Neuronal stem cell (in vitro differentiated cells): Measurements from ENCODE around the gene DHX34.

Source experiments
- DNase-seq: peaks from one replicate; pipeline ENCODE4 v3.0.0-alpha.2; 2013; ENCODE audit warnings: low spot score
- H2AFZ ChIP-seq: one replicate; pipeline ENCODE4 v1.6.1; 2013; ENCODE audit warnings: mild to moderate bottlenecking, low read length, inconsistent platforms
- H2AK5ac ChIP-seq: 2 replicates; pipeline ENCODE4 v1.6.1; 2013; ENCODE audit warnings: low read depth, mild to moderate bottlenecking, inconsistent platforms, low read length, moderate library complexity, mixed read lengths
- H2BK120ac ChIP-seq: 2 replicates; pipeline ENCODE4 v1.6.1; 2013; ENCODE audit warnings: low read depth, mild to moderate bottlenecking, inconsistent platforms, low read length, moderate library complexity, mixed read lengths
- H2BK12ac ChIP-seq: one replicate; pipeline ENCODE4 v1.6.1; 2013; ENCODE audit warnings: low read length, inconsistent platforms
- H2BK15ac ChIP-seq: 2 replicates; pipeline ENCODE4 v1.6.1; 2013; ENCODE audit warnings: mild to moderate bottlenecking, low read length, inconsistent platforms, mixed read lengths
- H2BK5ac ChIP-seq: one replicate; pipeline ENCODE4 v1.6.1; 2013; ENCODE audit warnings: inconsistent platforms, mild to moderate bottlenecking, low read length, moderate library complexity
- H3K14ac ChIP-seq: one replicate; pipeline ENCODE4 v1.6.1; 2013; ENCODE audit warnings: low read length, inconsistent platforms
- H3K18ac ChIP-seq: 2 replicates; pipeline ENCODE4 v1.6.1; 2013; ENCODE audit warnings: low read length, inconsistent platforms
- H3K23ac ChIP-seq: 2 replicates; pipeline ENCODE4 v1.6.1; 2013; ENCODE audit warnings: low read depth, mild to moderate bottlenecking, mixed read lengths, low read length, inconsistent platforms; ENCODE audit not compliant: poor library complexity
- H3K27ac ChIP-seq: replicated peaks from 3 replicates; pipeline ENCODE4 v1.5.1; 2013; ENCODE audit warnings: low read length, inconsistent platforms
- H3K27me3 ChIP-seq, 3 experiments: 2 replicates each; pipeline ENCODE4 v1.6.1; 2013; ENCODE audit warnings: low read length in 3 of 3, mild to moderate bottlenecking in 2 of 3, inconsistent platforms in 1 of 3, low read depth in 1 of 3, mixed read lengths in 1 of 3, moderate library complexity in 1 of 3; ENCODE audit not compliant: control insufficient read depth in 3 of 3, insufficient read depth in 3 of 3
- H3K36me3 ChIP-seq, 2 donors: replicated peaks in 1 of 2; 2 replicates each; pipeline ENCODE4 v1.6.1; 2013; ENCODE audit warnings: low read length in 2 of 2; ENCODE audit not compliant: control insufficient read depth in 2 of 2, insufficient read depth in 2 of 2
- H3K4ac ChIP-seq: 2 replicates; pipeline ENCODE4 v1.6.1; 2013; ENCODE audit warnings: inconsistent platforms, mild to moderate bottlenecking, low read length, moderate library complexity
- H3K4me1 ChIP-seq, 2 donors: 1 replicate in 1 of 2; 2 replicates in 1 of 2; pipeline ENCODE4 v1.6.1; 2013; ENCODE audit warnings: low read length in 2 of 2, low read depth in 1 of 2; ENCODE audit not compliant: control insufficient read depth in 2 of 2, insufficient read depth in 1 of 2
- H3K4me2 ChIP-seq: one replicate; pipeline ENCODE4 v1.6.1; 2013; ENCODE audit warnings: mild to moderate bottlenecking, low read length, inconsistent platforms; ENCODE audit not compliant: insufficient read depth, poor library complexity, severe bottlenecking
- H3K4me3 ChIP-seq, 2 donors: 2 replicates each; pipeline ENCODE4 v1.5.1; 2013; ENCODE audit warnings: low read length in 2 of 2, mild to moderate bottlenecking in 2 of 2, inconsistent platforms in 1 of 2, moderate library complexity in 1 of 2
- H3K79me1 ChIP-seq: one replicate; pipeline ENCODE4 v1.6.1; 2013; ENCODE audit warnings: low read depth, mild to moderate bottlenecking, inconsistent platforms, low read length, moderate library complexity
- H3K9ac ChIP-seq: one replicate; pipeline ENCODE4 v1.6.1; 2013; ENCODE audit warnings: mild to moderate bottlenecking, low read depth, low read length, inconsistent platforms; ENCODE audit not compliant: poor library complexity
- H3K9me3 ChIP-seq, 2 donors: replicated peaks in 1 of 2; 2 replicates each; pipeline versions ENCODE3 to v1.6.1; 2013; ENCODE audit warnings: low read length in 2 of 2, mild to moderate bottlenecking in 2 of 2, inconsistent platforms in 1 of 2, low read depth in 1 of 2, mixed read lengths in 1 of 2, moderate library complexity in 1 of 2; ENCODE audit not compliant: control insufficient read depth in 2 of 2, insufficient read depth in 1 of 2
- H4K8ac ChIP-seq: one replicate; pipeline ENCODE4 v1.6.1; 2013; ENCODE audit warnings: low read depth, mild to moderate bottlenecking, inconsistent platforms, low read length, moderate library complexity
- H4K91ac ChIP-seq: one replicate; pipeline ENCODE4 v1.6.1; 2013; ENCODE audit warnings: low read length, low read depth, mild to moderate bottlenecking, inconsistent platforms; ENCODE audit not compliant: poor library complexity
- WGBS, 2 donors: extraction: QIAGEN DNeasy Blood & Tissue Kit; methylation state at CpG; one replicate each; pipeline ENCODE4 v1.1.7; 2013; ENCODE audit warnings: missing lambda C conversion rate in 2 of 2, mixed read lengths in 1 of 2; ENCODE audit not compliant: insufficient read length in 2 of 2, insufficient replicate concordance in 1 of 2; ENCODE audit errors: extremely low coverage in 2 of 2; 5-methylcytosine and 5-hydroxymethylcytosine counted together

Gene DHX34

GRCh38 chr19:47404334-47405196 lies 55.5 kb downstream of the DHX34 start:
- Histone ChIP-seq H3K27me3 (no peaks in the 10 kb centered on the region), H3K9me3 (peaks cover 0 to 3% of the 10 kb centered on the region in 2 donors), H3K27ac (no peak overlapping the region), H2BK15ac (no peak overlapping the region), H4K91ac (no peak overlapping the region), H3K4me2 (peak overlapping the region; percentile 14), H2AK5ac (peak overlapping the region; percentile 43), H3K9ac (no peak overlapping the region), H3K4ac (no peak overlapping the region), H3K4me1 (no peaks in the 10 kb centered on the region), H3K36me3 (peaks cover 15 to 35% of the 10 kb centered on the region in 2 donors), H2BK12ac (no peak overlapping the region), H2BK120ac (peak overlapping the region; percentile 61), H4K8ac (no peak overlapping the region), H2BK5ac (peak overlapping the region; percentile 5), H3K18ac (peak overlapping the region; percentile 8), H3K79me1 (no peaks in the 10 kb centered on the region), H2AFZ (no peak overlapping the region), H3K14ac (no peak overlapping the region), H3K4me3 (no peak overlapping the region), H3K23ac (no peak overlapping the region)
- no peak for DNase-seq
- no CpG with 5 or more reads among the region's 9 CpGs for WGBS, 2 donors

GRCh38 chr19:47405197-47405550 lies 56.1 kb downstream of the DHX34 start:
- H2AK5ac ChIP-seq, result no peak overlapping the region
- peaks cover 0 to 3% of the 10 kb centered on the region in 2 donors for H3K9me3 ChIP-seq
- no peak overlapping the region for H3K27ac ChIP-seq
- H4K91ac ChIP-seq, result no peak overlapping the region
- H3K23ac ChIP-seq, result no peak overlapping the region
- H2BK120ac ChIP-seq, result no peak overlapping the region
- no peak overlapping the region for H3K18ac ChIP-seq
- no peaks in the 10 kb centered on the region for H3K4me1 ChIP-seq
- H3K36me3 ChIP-seq, result peaks cover 15 to 35% of the 10 kb centered on the region in 2 donors
- no peak overlapping the region for H3K4ac ChIP-seq
- H2BK12ac ChIP-seq, result no peak overlapping the region
- DNase-seq, result no peak
- no peaks in the 10 kb centered on the region for H3K27me3 ChIP-seq
- no CpG with 5 or more reads among the region's 4 CpGs for WGBS, 2 donors
- H3K79me1 ChIP-seq, result no peaks in the 10 kb centered on the region
- no peak overlapping the region for H2BK15ac ChIP-seq
- no peak overlapping the region for H2BK5ac ChIP-seq
- no peak overlapping the region for H3K9ac ChIP-seq
- H4K8ac ChIP-seq, result no peak overlapping the region
- H3K14ac ChIP-seq, result no peak overlapping the region
- no peak overlapping the region for H2AFZ ChIP-seq
- H3K4me3 ChIP-seq, result no peak overlapping the region
- H3K4me2 ChIP-seq, result no peak overlapping the region

- Histone ChIP-seq H2BK15ac (no peak overlapping the region), H3K4me1 (no peaks in the 10 kb centered on the region), H2BK5ac (no peak overlapping the region), H2AFZ (no peak overlapping the region), H2AK5ac (no peak overlapping the region), H3K79me1 (no peaks in the 10 kb centered on the region), H3K23ac (no peak overlapping the region), H3K27ac (no peak overlapping the region), H4K8ac (no peak overlapping the region), H3K9me3 (peaks cover 0 to 3% of the 10 kb centered on the region in 2 donors), H3K18ac (no peak overlapping the region), H4K91ac (no peak overlapping the region), H3K27me3 (no peaks in the 10 kb centered on the region), H3K4me3 (peak overlapping the region in 1 of 2 donors; percentile 19), H3K9ac (no peak overlapping the region), H3K36me3 (peaks cover 15 to 35% of the 10 kb centered on the region in 2 donors), H2BK120ac (no peak overlapping the region), H3K4me2 (no peak overlapping the region), H2BK12ac (no peak overlapping the region), H3K14ac (no peak overlapping the region), H3K4ac (no peak overlapping the region)
- no peak for DNase-seq
- WGBS, 2 donors, result 100% methylated on average over 1 to 3 of the region's 5 CpGs
These were observed 56.8 kb downstream of the DHX34 start for GRCh38 chr19:47405854-47406417.

GRCh38 chr19:47406711-47407416 lies 57.7 kb downstream of the DHX34 start:
- Histone ChIP-seq H2BK120ac (no peak overlapping the region), H4K8ac (no peak overlapping the region), H3K79me1 (no peaks in the 10 kb centered on the region), H3K27ac (no peak overlapping the region), H2AK5ac (no peak overlapping the region), H2BK15ac (no peak overlapping the region), H3K27me3 (no peaks in the 10 kb centered on the region), H3K14ac (peak overlapping the region; percentile 21), H4K91ac (no peak overlapping the region), H3K4me1 (no peaks in the 10 kb centered on the region), H3K4me3 (no peak overlapping the region), H2AFZ (no peak overlapping the region), H3K4me2 (no peak overlapping the region), H3K4ac (no peak overlapping the region), H2BK12ac (peak overlapping the region; percentile 22), H3K9me3 (peaks cover 0 to 3% of the 10 kb centered on the region in 2 donors), H2BK5ac (peak overlapping the region; percentile 5), H3K23ac (peak overlapping the region; percentile 80), H3K18ac (no peak overlapping the region), H3K36me3 (peaks cover 15 to 35% of the 10 kb centered on the region in 2 donors), H3K9ac (no peak overlapping the region)
- no CpG with 5 or more reads among the region's 47 CpGs for WGBS, 2 donors
- peak; percentile 65 for DNase-seq
